Measurements from ENCODE around the gene CDPF1.

- TF ChIP-seq POLR2A (IDR thresholded peaks at IDR 0.05) = no peak
- TF ChIP-seq EP300 (IDR thresholded peaks at IDR 0.05) = no peak
Measured at GRCh38 chr22:46263216-46263590, 13.1 kb upstream of the CDPF1 start, which contains the start of gene PKDREJ.
